ENCODE results near the gene IWS1.

- TF ChIP-seq CTCF (IDR thresholded peaks at IDR 0.05) = no peak
- no peak for TF ChIP-seq POLR2A (IDR thresholded peaks at IDR 0.05)
Measured at GRCh38 chr2:127530245-127531140, 4.2 kb upstream of the IWS1 start.
